Activated T-helper 1 cell treated with anti-CD3 and anti-CD28 coated beads, Interleukin-12 subunit alpha, Interleukin-12 subunit beta, Interleukin-2, Interleukin-4 antibody, amounts not matched to agents 30 ng/mL and 10 ng/mL and 1 ng/mL, durations not matched to agents 14 hours and 24 hours and 36 hours (primary cell): Measurements from ENCODE around the gene PHF20. TPM values are rescaled to one million over a fixed set of nuclear protein-coding genes. Genes with fewer than 3 reads are reported as not detected.
A peak's percentile ranks its signal among the peaks of the same experiment; 100 is the strongest.
"Not testable (repeated sequence)": the region's sequence is repeated elsewhere in the genome, so short reads cannot be mapped to it uniquely, and the experiment has no call there.

Experiments
- DNase-seq: peaks from one replicate; pipeline ENCODE4 v3.0.0; 2021; ENCODE audit warnings: low spot score
- H3K27ac Mint-ChIP-seq: one replicate; pipeline ENCODE4 v1.8.0; 2021; ENCODE audit warnings: mild to moderate bottlenecking, mixed read lengths
- H3K27me3 Mint-ChIP-seq: one replicate; pipeline ENCODE4 v1.8.0; 2022; ENCODE audit warnings: mild to moderate bottlenecking, moderate library complexity, mixed read lengths; ENCODE audit not compliant: insufficient read depth
- H3K36me3 Mint-ChIP-seq: one replicate; pipeline ENCODE4 v1.8.0; 2021; ENCODE audit warnings: low read depth, mixed read lengths
- H3K4me1 Mint-ChIP-seq: one replicate; pipeline ENCODE4 v1.8.0; 2021; ENCODE audit warnings: low read depth, mixed read lengths
- H3K4me3 Mint-ChIP-seq: one replicate; pipeline ENCODE4 v1.8.0; 2021; ENCODE audit warnings: mild to moderate bottlenecking, moderate library complexity, mixed read lengths
- H3K9me3 Mint-ChIP-seq: one replicate; pipeline ENCODE4 v1.8.0; 2021; ENCODE audit warnings: mixed read lengths
- intact Hi-C: fragments of 100-400 bp; cut with micrococcal nuclease; formaldehyde crosslinking; loops from one replicate; pipeline ENCODE4 v1.15.1; 2024
- total RNA-seq: library from RNA; stranded (reverse); gene quantifications from 2 replicates; pipeline ENCODE4 v1.2.3, GENCODE V29; 2022

The PHF20 gene
- total RNA-seq, 1 donor from 2014 or later: 50.5 TPM

GRCh38 chr20:35773154-35773751 is 1.4 kb downstream of the PHF20 start:
- peaks cover 61% of the 10 kb centered on the region for H3K4me1 Mint-ChIP-seq
- H3K36me3 Mint-ChIP-seq: peaks cover 24% of the 10 kb centered on the region
- H3K27me3 Mint-ChIP-seq: no peaks in the 10 kb centered on the region
- H3K27ac Mint-ChIP-seq: peak overlapping the region; percentile 95
- intact Hi-C loops: loop anchor here (2.0 kb wide), 2 partner anchors 74 to 154 kb away; partner anchors contain the start of genes NFS1 and ROMO1
- H3K9me3 Mint-ChIP-seq: peaks cover 6% of the 10 kb centered on the region
- DNase-seq: peak; percentile 46
- peak overlapping the region; percentile 94 for H3K4me3 Mint-ChIP-seq

GRCh38 chr20:35774391-35774790 is 2.6 kb downstream of the PHF20 start:
- H3K4me3 Mint-ChIP-seq: peak overlapping the region; percentile 94
- peak overlapping the region; percentile 70 for H3K27ac Mint-ChIP-seq
- DNase-seq: no peak
- peaks cover 50% of the 10 kb centered on the region for H3K4me1 Mint-ChIP-seq
- peaks cover 6% of the 10 kb centered on the region for H3K9me3 Mint-ChIP-seq
- intact Hi-C loops: no loop called here
- no peaks in the 10 kb centered on the region for H3K27me3 Mint-ChIP-seq
- peaks cover 28% of the 10 kb centered on the region for H3K36me3 Mint-ChIP-seq

GRCh38 chr20:35776513-35777101 is 4.8 kb downstream of the PHF20 start:
- Mint-ChIP-seq H3K4me1 (peaks cover 42% of the 10 kb centered on the region), H3K27ac (peak overlapping the region; percentile 6)
- intact Hi-C loops: no loop called here

GRCh38 chr20:35783811-35784210 is 12.0 kb downstream of the PHF20 start:
- H3K27me3 Mint-ChIP-seq, DNase-seq, intact Hi-C loops, H3K9me3 Mint-ChIP-seq, H3K27ac Mint-ChIP-seq, H3K4me3 Mint-ChIP-seq, H3K4me1 Mint-ChIP-seq, H3K36me3 Mint-ChIP-seq: not testable (repeated sequence)

More at GRCh38 chr20:35776513-35777101, 4.8 kb downstream of the PHF20 start:
- Mint-ChIP-seq H3K9me3 (peaks cover 2% of the 10 kb centered on the region), H3K36me3 (peaks cover 27% of the 10 kb centered on the region), H3K4me3 (no peak overlapping the region), H3K27me3 (no peaks in the 10 kb centered on the region)
- no peak for DNase-seq

GRCh38 chr20:35785541-35785940 is 13.7 kb downstream of the PHF20 start:
- H3K27ac Mint-ChIP-seq, H3K27me3 Mint-ChIP-seq, H3K36me3 Mint-ChIP-seq, DNase-seq, intact Hi-C loops, H3K9me3 Mint-ChIP-seq, H3K4me1 Mint-ChIP-seq, H3K4me3 Mint-ChIP-seq: not testable (repeated sequence)

- Mint-ChIP-seq H3K4me3 (no peak overlapping the region), H3K36me3 (peaks cover 4% of the 10 kb centered on the region), H3K9me3 (no peaks in the 10 kb centered on the region), H3K27me3 (no peaks in the 10 kb centered on the region), H3K4me1 (peaks cover 5% of the 10 kb centered on the region), H3K27ac (no peak overlapping the region)
- intact Hi-C loops: no loop called here
- no peak for DNase-seq
These were observed 17.0 kb downstream of the PHF20 start for GRCh38 chr20:35788796-35789195.

- no peak overlapping the region for H3K4me3 Mint-ChIP-seq
- DNase-seq: no peak
- no peaks in the 10 kb centered on the region for H3K27me3 Mint-ChIP-seq
- peaks cover 5% of the 10 kb centered on the region for H3K4me1 Mint-ChIP-seq
- no peak overlapping the region for H3K27ac Mint-ChIP-seq
- H3K9me3 Mint-ChIP-seq: no peaks in the 10 kb centered on the region
- H3K36me3 Mint-ChIP-seq: peaks cover 4% of the 10 kb centered on the region
- intact Hi-C loops: no loop called here
These were observed 19.3 kb downstream of the PHF20 start for GRCh38 chr20:35791097-35791496.

- H3K27me3 Mint-ChIP-seq: no peaks in the 10 kb centered on the region
- intact Hi-C loops: no loop called here
- peaks cover 4% of the 10 kb centered on the region for H3K36me3 Mint-ChIP-seq
- H3K9me3 Mint-ChIP-seq: no peaks in the 10 kb centered on the region
- H3K4me3 Mint-ChIP-seq: no peak overlapping the region
- no peak overlapping the region for H3K27ac Mint-ChIP-seq
- H3K4me1 Mint-ChIP-seq: peaks cover 11% of the 10 kb centered on the region
- no peak for DNase-seq
These were observed 20.0 kb downstream of the PHF20 start for GRCh38 chr20:35791821-35792220.

GRCh38 chr20:35792740-35793139 is 20.9 kb downstream of the PHF20 start:
- no peak for DNase-seq
- H3K9me3 Mint-ChIP-seq: no peaks in the 10 kb centered on the region
- no peak overlapping the region for H3K27ac Mint-ChIP-seq
- H3K36me3 Mint-ChIP-seq: peaks cover 4% of the 10 kb centered on the region
- peaks cover 11% of the 10 kb centered on the region for H3K4me1 Mint-ChIP-seq
- intact Hi-C loops: no loop called here
- no peaks in the 10 kb centered on the region for H3K27me3 Mint-ChIP-seq
- H3K4me3 Mint-ChIP-seq: no peak overlapping the region

- no peak overlapping the region for H3K27ac Mint-ChIP-seq
- H3K36me3 Mint-ChIP-seq: peaks cover 10% of the 10 kb centered on the region
- peaks cover 9% of the 10 kb centered on the region for H3K4me1 Mint-ChIP-seq
- DNase-seq: no peak
- intact Hi-C loops: no loop called here
- H3K9me3 Mint-ChIP-seq: no peaks in the 10 kb centered on the region
- H3K27me3 Mint-ChIP-seq: no peaks in the 10 kb centered on the region
- no peak overlapping the region for H3K4me3 Mint-ChIP-seq
These were observed 24.8 kb downstream of the PHF20 start for GRCh38 chr20:35796571-35796970.

- intact Hi-C loops: no loop called here
- Mint-ChIP-seq H3K27ac (no peak overlapping the region), H3K36me3 (peaks cover 14% of the 10 kb centered on the region), H3K4me3 (no peak overlapping the region), H3K9me3 (no peaks in the 10 kb centered on the region), H3K4me1 (no peaks in the 10 kb centered on the region), H3K27me3 (no peaks in the 10 kb centered on the region)
- no peak for DNase-seq
These were observed 30.1 kb downstream of the PHF20 start for GRCh38 chr20:35801865-35802264.

- Mint-ChIP-seq H3K9me3 (no peaks in the 10 kb centered on the region), H3K4me1 (no peaks in the 10 kb centered on the region), H3K27me3 (no peaks in the 10 kb centered on the region), H3K36me3 (peaks cover 21% of the 10 kb centered on the region), H3K4me3 (no peak overlapping the region), H3K27ac (no peak overlapping the region)
- DNase-seq: no peak
- intact Hi-C loops: no loop called here
These were observed 34.3 kb downstream of the PHF20 start for GRCh38 chr20:35806075-35806474.

GRCh38 chr20:35807877-35808276 is 36.1 kb downstream of the PHF20 start:
- DNase-seq: no peak
- Mint-ChIP-seq H3K4me1 (no peaks in the 10 kb centered on the region), H3K4me3 (no peak overlapping the region), H3K27ac (no peak overlapping the region), H3K27me3 (no peaks in the 10 kb centered on the region), H3K9me3 (no peaks in the 10 kb centered on the region), H3K36me3 (peaks cover 17% of the 10 kb centered on the region)
- intact Hi-C loops: no loop called here
